Ascending aorta (tissue), 2 donors: Measurements from ENCODE around the gene MESP1. TPM values are rescaled to one million over a fixed set of nuclear protein-coding genes. Genes with fewer than 3 reads are reported as not detected.

Experiments
- DNase-seq, 2 donors: peaks; one replicate each; pipeline ENCODE4 v3.0.0-alpha.2; 2019; ENCODE audit warnings: low spot score in 2 of 2
- H3K27ac ChIP-seq, 2 donors: fragments of 200-600 bp; sonication (generic); one replicate each; pipeline ENCODE4 v1.5.1; 2016 to 2017; ENCODE audit warnings: mild to moderate bottlenecking in 1 of 2
- H3K27me3 ChIP-seq: fragments of 200-600 bp; sonication (generic); one replicate; pipeline ENCODE4 v1.5.1; 2017
- H3K36me3 ChIP-seq, 2 donors: fragments of 200-600 bp; sonication (generic); one replicate each; pipeline ENCODE4 v1.5.1; 2016
- H3K4me1 ChIP-seq, 2 donors: fragments of 200-600 bp; sonication (generic); one replicate each; pipeline ENCODE4 v1.5.1; 2016 to 2017; ENCODE audit warnings: mild to moderate bottlenecking in 1 of 2
- H3K4me3 ChIP-seq, 2 donors: fragments of 200-600 bp; sonication (generic); one replicate each; pipeline ENCODE4 v1.5.1; 2016 to 2017; ENCODE audit warnings: mild to moderate bottlenecking in 1 of 2
- H3K9me3 ChIP-seq, 2 donors: fragments of 200-600 bp; sonication (generic); one replicate each; pipeline ENCODE4 v1.5.1; 2016
- CTCF ChIP-seq, 3 experiments: fragments of 200-600 bp in 2 of 3; fragments of 450-650 bp in 1 of 3; sonication (generic) in 2 of 3; IDR thresholded peaks; one replicate each; pipeline ENCODE4 v1.5.1; 2016 to 2019; ENCODE audit warnings: antibody characterized with exemption in 3 of 3, mild to moderate bottlenecking in 1 of 3, moderate library complexity in 1 of 3
- intact Hi-C: fragments of 100-400 bp; cut with DNase I; formaldehyde crosslinking; loops from one replicate; pipeline ENCODE4 v1.15.1; 2023
- total RNA-seq: library from RNA; depleted of rRNA; stranded (reverse); fragments of >200 nt; gene quantifications from one replicate; pipeline ENCODE4 v1.1.0, GENCODE V29; 2016

The MESP1 gene
- total RNA-seq, 1 donor from 2014 or later = 0.85 TPM

- TF ChIP-seq CTCF (IDR thresholded peaks at IDR 0.05) = no peak
- H3K9me3 ChIP-seq = no peaks in the 10 kb centered on the region
- no peaks in the 10 kb centered on the region for H3K27me3 ChIP-seq
- no peak for DNase-seq
- intact Hi-C loops = loop anchor here (1.0 to 10.0 kb wide), 3 partner anchors 115 to 465 kb away; no protein-coding TSS in a partner anchor
- no peaks in the 10 kb centered on the region for H3K4me1 ChIP-seq
- H3K36me3 ChIP-seq = no peaks in the 10 kb centered on the region
- H3K27ac ChIP-seq = no peak overlapping the region
- no peak overlapping the region for H3K4me3 ChIP-seq
Observed at GRCh38 chr15:89759835-89760234, 8.8 kb upstream of the MESP1 start.

- no peaks in the 10 kb centered on the region for H3K27me3 ChIP-seq
- H3K4me1 ChIP-seq = no peaks in the 10 kb centered on the region
- intact Hi-C loops = no loop called here
- H3K36me3 ChIP-seq = no peaks in the 10 kb centered on the region
- no peak overlapping the region for H3K4me3 ChIP-seq
- no peak for DNase-seq
- no peaks in the 10 kb centered on the region for H3K9me3 ChIP-seq
- H3K27ac ChIP-seq = no peak overlapping the region
- no peak for TF ChIP-seq CTCF (IDR thresholded peaks at IDR 0.05)
Observed at GRCh38 chr15:89758981-89759380, 7.9 kb upstream of the MESP1 start.

GRCh38 chr15:89758283-89758682 lies 7.2 kb upstream of the MESP1 start:
- Histone ChIP-seq H3K4me1 (no peaks in the 10 kb centered on the region), H3K27me3 (no peaks in the 10 kb centered on the region), H3K27ac (no peak overlapping the region), H3K36me3 (no peaks in the 10 kb centered on the region), H3K9me3 (no peaks in the 10 kb centered on the region), H3K4me3 (no peak overlapping the region)
- no peak for TF ChIP-seq CTCF (IDR thresholded peaks at IDR 0.05)
- intact Hi-C loops = no loop called here
- no peak for DNase-seq

GRCh38 chr15:89756897-89757296 lies 5.8 kb upstream of the MESP1 start:
- TF ChIP-seq CTCF (IDR thresholded peaks at IDR 0.05) = no peak
- Histone ChIP-seq H3K4me1 (no peaks in the 10 kb centered on the region), H3K9me3 (no peaks in the 10 kb centered on the region), H3K36me3 (no peaks in the 10 kb centered on the region), H3K27ac (no peak overlapping the region), H3K4me3 (no peak overlapping the region), H3K27me3 (no peaks in the 10 kb centered on the region)
- intact Hi-C loops = no loop called here
- no peak for DNase-seq

- H3K27me3 ChIP-seq = no peaks in the 10 kb centered on the region
- H3K36me3 ChIP-seq = no peaks in the 10 kb centered on the region
- no peak for DNase-seq
- no peaks in the 10 kb centered on the region for H3K9me3 ChIP-seq
- peaks cover 0 to 4% of the 10 kb centered on the region in 2 donors for H3K4me1 ChIP-seq
- no peak overlapping the region for H3K4me3 ChIP-seq
- TF ChIP-seq CTCF (IDR thresholded peaks at IDR 0.05) = no peak
- no peak overlapping the region for H3K27ac ChIP-seq
- intact Hi-C loops = no loop called here
Observed at GRCh38 chr15:89755701-89756100, 4.7 kb upstream of the MESP1 start.
